ENCODE data around the gene ATP5F1B. TPM values are rescaled to one million over a fixed set of nuclear protein-coding genes. Genes with fewer than 3 reads are reported as not detected.

Gene ATP5F1B
- 339 and 449 TPM in 2 replicates for total RNA-seq

DNA sequence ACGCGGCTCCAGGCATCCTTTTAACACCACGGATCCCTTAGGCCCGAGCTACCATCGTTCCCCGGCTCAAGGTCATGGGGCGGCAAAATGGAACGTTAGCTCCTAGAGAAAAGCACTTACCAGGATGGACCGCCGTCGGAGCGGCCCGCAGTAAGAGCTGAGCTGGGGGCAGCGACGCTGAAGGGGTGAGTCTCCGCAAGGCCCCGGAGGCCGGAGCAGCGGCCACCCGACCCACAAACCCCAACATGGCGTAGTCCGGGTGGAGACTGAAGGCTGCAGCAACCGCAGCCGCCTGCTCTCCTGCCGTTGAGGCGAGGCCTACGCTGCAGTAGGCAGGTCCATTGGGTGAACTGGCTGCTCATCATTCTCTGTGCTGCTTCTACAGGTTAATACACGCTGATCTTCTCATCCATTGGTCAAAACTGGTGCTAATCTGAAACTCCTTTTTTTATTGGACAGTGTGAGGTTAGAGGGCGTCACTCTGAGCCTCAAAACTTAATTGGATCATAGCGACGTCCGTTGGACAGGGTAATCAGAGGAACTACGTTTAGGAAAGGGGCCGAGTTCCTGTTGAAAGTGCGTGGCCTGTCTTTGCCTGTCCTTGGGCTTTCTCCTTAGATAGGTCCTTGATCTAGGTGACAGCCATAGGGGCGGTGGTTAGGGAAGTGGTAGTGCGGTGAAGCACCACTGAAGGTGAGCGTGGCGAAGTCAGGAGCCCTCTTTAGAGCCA, at the start of gene ATP5F1B:
Gene ATP5F1B (minus strand): TSS at position 268 of the 730 bp plus-strand sequence. CDS start 21 bp downstream, at position 247.
- peak; percentile 100 for DNase-seq (ENCODE audit: low read depth)
- TF ChIP-seq, protein P1, sequence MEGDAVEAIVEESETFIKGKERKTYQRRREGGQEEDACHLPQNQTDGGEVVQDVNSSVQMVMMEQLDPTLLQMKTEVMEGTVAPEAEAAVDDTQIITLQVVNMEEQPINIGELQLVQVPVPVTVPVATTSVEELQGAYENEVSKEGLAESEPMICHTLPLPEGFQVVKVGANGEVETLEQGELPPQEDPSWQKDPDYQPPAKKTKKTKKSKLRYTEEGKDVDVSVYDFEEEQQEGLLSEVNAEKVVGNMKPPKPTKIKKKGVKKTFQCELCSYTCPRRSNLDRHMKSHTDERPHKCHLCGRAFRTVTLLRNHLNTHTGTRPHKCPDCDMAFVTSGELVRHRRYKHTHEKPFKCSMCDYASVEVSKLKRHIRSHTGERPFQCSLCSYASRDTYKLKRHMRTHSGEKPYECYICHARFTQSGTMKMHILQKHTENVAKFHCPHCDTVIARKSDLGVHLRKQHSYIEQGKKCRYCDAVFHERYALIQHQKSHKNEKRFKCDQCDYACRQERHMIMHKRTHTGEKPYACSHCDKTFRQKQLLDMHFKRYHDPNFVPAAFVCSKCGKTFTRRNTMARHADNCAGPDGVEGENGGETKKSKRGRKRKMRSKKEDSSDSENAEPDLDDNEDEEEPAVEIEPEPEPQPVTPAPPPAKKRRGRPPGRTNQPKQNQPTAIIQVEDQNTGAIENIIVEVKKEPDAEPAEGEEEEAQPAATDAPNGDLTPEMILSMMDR (IDR thresholded peaks at IDR 0.05; ENCODE audit: insufficient read depth, low read depth, low read length): no peak
- H3K4me3 ChIP-seq (ENCODE audit: low read depth, low read length): peak within 1 kb of the TSS; percentile 84

DNA sequence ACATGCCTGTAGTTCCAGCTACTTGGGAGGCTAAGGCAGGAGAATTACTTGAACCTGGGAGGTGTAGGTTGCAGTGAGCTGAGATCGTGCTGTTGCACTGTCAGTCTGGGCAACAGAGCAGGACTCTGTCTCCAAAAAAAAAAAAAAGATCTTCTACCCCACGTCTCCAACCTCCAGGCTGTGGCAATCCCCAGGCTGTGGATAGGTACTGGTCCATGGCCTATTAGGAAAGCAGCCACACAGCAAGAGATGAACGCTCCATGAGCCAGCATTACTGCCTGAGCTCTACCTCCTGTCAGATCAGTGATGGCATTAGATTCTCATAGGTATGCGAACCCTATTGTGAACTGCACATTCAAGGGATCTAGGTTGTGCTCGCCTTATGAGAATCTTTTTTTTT, 48.4 kb upstream of the ATP5F1B start:
- H3K4me3 ChIP-seq (ENCODE audit: low read depth, low read length): no peak overlapping the region
- DNase-seq (ENCODE audit: low read depth): no peak
- TF ChIP-seq, protein P1 (IDR thresholded peaks at IDR 0.05; ENCODE audit: insufficient read depth, low read depth, low read length): no peak

- no peak for DNase-seq (ENCODE audit: low read depth)
- peak overlapping the region; percentile 63 for H3K4me3 ChIP-seq (ENCODE audit: low read depth, low read length)
- TF ChIP-seq, protein P1 (IDR thresholded peaks at IDR 0.05; ENCODE audit: insufficient read depth, low read depth, low read length): no peak
Observed at GRCh38 chr12:56688846-56689109, 43.0 kb upstream of the ATP5F1B start.

- peak; percentile 99 for DNase-seq (ENCODE audit: low read depth)
- TF ChIP-seq, protein P1 (IDR thresholded peaks at IDR 0.05; ENCODE audit: insufficient read depth, low read depth, low read length): no peak
Observed at GRCh38 chr12:56688129-56688845, 42.5 kb upstream of the ATP5F1B start, which contains the start of gene PTGES3. Gene PTGES3, minus strand, starts transcription at chr12:56688284. Its CDS starts 285 bp downstream, at chr12:56687999.

GRCh38 chr12:56687223-56688128, 41.7 kb upstream of the ATP5F1B start:
- TF ChIP-seq, protein P1 (IDR thresholded peaks at IDR 0.05; ENCODE audit: insufficient read depth, low read depth, low read length): no peak
- peak overlapping the region; percentile 98 for H3K4me3 ChIP-seq (ENCODE audit: low read depth, low read length)
- peak; percentile 48 for DNase-seq (ENCODE audit: low read depth)

More at GRCh38 chr12:56688129-56688845, 42.5 kb upstream of the ATP5F1B start, which contains the start of gene PTGES3:
- peak within 1 kb of the TSS; percentile 98 for H3K4me3 ChIP-seq (ENCODE audit: low read depth, low read length)

GRCh38 chr12:56684745-56685359, 39.1 kb upstream of the ATP5F1B start:
- peak overlapping the region; percentile 44 for H3K4me3 ChIP-seq (ENCODE audit: low read depth, low read length)
- TF ChIP-seq, protein P1 (IDR thresholded peaks at IDR 0.05; ENCODE audit: insufficient read depth, low read depth, low read length): no peak
- peak; percentile 56 for DNase-seq (ENCODE audit: low read depth)

All from fibroblast of villous mesenchyme (primary cell).